ENCODE measurements around the gene RNF213.

RNF213 gene

GRCh38 chr17:80347536-80347935 is 86.9 kb downstream of the RNF213 start:
- no peak for TF ChIP-seq CTCF (IDR thresholded peaks at IDR 0.05; ENCODE audit: insufficient read depth, low read length, poor library complexity, severe bottlenecking)
- no peak for DNase-seq (ENCODE audit: extremely low read depth, insufficient read length)
- Histone ChIP-seq H3K27me3 (replicated peaks; ENCODE audit: control insufficient read depth, insufficient read depth, low read length) (no peaks in the 10 kb centered on the region), H3K4me3 (replicated peaks; ENCODE audit: low read depth, low read length) (no peak overlapping the region), H3K36me3 (ENCODE audit: control insufficient read depth, insufficient read depth, low read length) (peaks cover 60% of the 10 kb centered on the region)

DNA sequence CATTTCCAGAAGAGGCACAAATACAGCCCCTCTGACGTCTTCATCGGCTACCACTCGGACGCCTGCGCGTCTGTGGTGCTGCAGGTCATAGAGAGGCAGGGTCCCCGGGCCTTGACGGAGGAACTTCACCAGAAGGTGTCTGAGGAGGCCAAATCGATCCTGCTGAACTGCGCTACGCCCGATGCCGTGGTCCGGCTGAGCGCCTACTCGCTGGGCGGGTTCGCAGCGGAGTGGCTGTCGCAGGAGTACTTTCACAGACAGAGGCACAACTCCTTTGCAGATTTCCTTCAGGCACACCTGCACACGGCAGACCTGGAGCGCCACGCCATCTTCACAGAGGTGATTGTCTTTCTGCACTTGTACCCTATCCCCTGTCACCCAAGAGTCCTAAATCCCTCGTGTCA is 87.3 kb downstream of the RNF213 start:
- DNase-seq (ENCODE audit: extremely low read depth, insufficient read length) = no peak
- no peak for TF ChIP-seq CTCF (IDR thresholded peaks at IDR 0.05; ENCODE audit: insufficient read depth, low read length, poor library complexity, severe bottlenecking)
- Histone ChIP-seq H3K36me3 (ENCODE audit: control insufficient read depth, insufficient read depth, low read length) (peaks cover 64% of the 10 kb centered on the region), H3K4me3 (replicated peaks; ENCODE audit: low read depth, low read length) (no peak overlapping the region), H3K27me3 (replicated peaks; ENCODE audit: control insufficient read depth, insufficient read depth, low read length) (no peaks in the 10 kb centered on the region)

GRCh38 chr17:80348551-80349150 is 88.0 kb downstream of the RNF213 start:
- H3K4me3 ChIP-seq (replicated peaks; ENCODE audit: low read depth, low read length) = no peak overlapping the region
- no peak for TF ChIP-seq CTCF (IDR thresholded peaks at IDR 0.05; ENCODE audit: insufficient read depth, low read length, poor library complexity, severe bottlenecking)
- no peak for DNase-seq (ENCODE audit: extremely low read depth, insufficient read length)
- H3K36me3 ChIP-seq (ENCODE audit: control insufficient read depth, insufficient read depth, low read length) = peaks cover 67% of the 10 kb centered on the region
- no peaks in the 10 kb centered on the region for H3K27me3 ChIP-seq (replicated peaks; ENCODE audit: control insufficient read depth, insufficient read depth, low read length)

DNA sequence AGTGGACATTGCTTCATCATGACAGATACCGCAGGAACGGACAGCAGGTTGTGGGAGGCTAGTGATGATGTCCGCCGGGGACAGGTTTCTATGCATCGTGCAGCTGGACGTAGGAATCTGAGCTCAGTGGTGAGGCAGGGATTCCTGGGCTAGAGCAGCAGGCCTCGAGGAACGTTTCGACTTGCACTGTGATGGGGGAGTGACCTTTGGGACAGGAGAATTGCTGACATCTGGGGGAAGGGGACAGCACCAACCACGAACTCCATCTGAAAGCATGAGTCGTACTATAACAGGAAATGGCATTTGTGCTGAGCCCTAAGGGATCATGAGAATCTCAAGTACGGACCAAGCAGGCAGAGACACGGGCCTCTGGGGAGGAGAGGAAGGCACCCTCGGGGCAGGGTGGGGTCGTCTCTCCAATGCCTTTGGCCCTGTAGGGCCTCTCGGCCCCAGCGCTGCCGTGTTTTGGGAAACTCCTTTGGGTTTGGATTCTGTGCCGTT is 88.5 kb downstream of the RNF213 start:
- Histone ChIP-seq H3K4me3 (replicated peaks; ENCODE audit: low read depth, low read length) (no peak overlapping the region), H3K27me3 (replicated peaks; ENCODE audit: control insufficient read depth, insufficient read depth, low read length) (no peaks in the 10 kb centered on the region), H3K36me3 (ENCODE audit: control insufficient read depth, insufficient read depth, low read length) (peaks cover 73% of the 10 kb centered on the region)
- TF ChIP-seq CTCF (IDR thresholded peaks at IDR 0.05; ENCODE audit: insufficient read depth, low read length, poor library complexity, severe bottlenecking) = no peak
- no peak for DNase-seq (ENCODE audit: extremely low read depth, insufficient read length)

DNA sequence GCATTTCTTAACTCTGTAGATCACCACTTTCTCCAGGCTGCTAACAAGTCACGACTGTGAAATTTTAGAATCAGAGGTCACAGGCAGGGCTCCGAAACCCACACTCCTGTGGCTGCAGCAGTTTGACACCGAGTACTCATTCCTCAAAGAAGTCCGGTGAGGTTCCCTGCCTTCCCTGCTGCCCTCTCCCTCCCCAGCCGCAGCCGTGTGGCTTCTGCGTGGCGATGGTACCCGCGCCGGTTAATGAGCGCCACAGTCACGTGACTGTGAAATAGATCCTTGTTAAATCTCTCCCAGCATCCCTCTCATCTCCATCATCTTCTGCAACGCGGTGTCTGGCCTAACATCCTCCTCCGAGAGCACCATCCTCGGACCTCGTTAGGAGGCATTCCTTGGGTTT is 89.1 kb downstream of the RNF213 start:
- TF ChIP-seq CTCF (IDR thresholded peaks at IDR 0.05; ENCODE audit: insufficient read depth, low read length, poor library complexity, severe bottlenecking) = no peak
- Histone ChIP-seq H3K36me3 (ENCODE audit: control insufficient read depth, insufficient read depth, low read length) (peaks cover 73% of the 10 kb centered on the region), H3K4me3 (replicated peaks; ENCODE audit: low read depth, low read length) (no peak overlapping the region), H3K27me3 (replicated peaks; ENCODE audit: control insufficient read depth, insufficient read depth, low read length) (no peaks in the 10 kb centered on the region)
- DNase-seq (ENCODE audit: extremely low read depth, insufficient read length) = no peak
